ENCODE results near the gene ZNF385D.

Gene ZNF385D

GRCh38 chr3:21462141-21462540 is 288.9 kb downstream of the ZNF385D start:
- no peak overlapping the region for H2AFZ ChIP-seq (ENCODE audit: low read depth, low read length)
- no peaks in the 10 kb centered on the region for H3K36me3 ChIP-seq (ENCODE audit: insufficient read depth, low read length)
- H3K9me3 ChIP-seq (ENCODE audit: low read length) = no peaks in the 10 kb centered on the region
- H3K4me1 ChIP-seq (ENCODE audit: insufficient read depth, low read length) = no peaks in the 10 kb centered on the region
- no peak overlapping the region for H3K4me3 ChIP-seq (ENCODE audit: low read length)
- H3K27me3 ChIP-seq (ENCODE audit: insufficient read depth, low read length) = no peaks in the 10 kb centered on the region

DNA sequence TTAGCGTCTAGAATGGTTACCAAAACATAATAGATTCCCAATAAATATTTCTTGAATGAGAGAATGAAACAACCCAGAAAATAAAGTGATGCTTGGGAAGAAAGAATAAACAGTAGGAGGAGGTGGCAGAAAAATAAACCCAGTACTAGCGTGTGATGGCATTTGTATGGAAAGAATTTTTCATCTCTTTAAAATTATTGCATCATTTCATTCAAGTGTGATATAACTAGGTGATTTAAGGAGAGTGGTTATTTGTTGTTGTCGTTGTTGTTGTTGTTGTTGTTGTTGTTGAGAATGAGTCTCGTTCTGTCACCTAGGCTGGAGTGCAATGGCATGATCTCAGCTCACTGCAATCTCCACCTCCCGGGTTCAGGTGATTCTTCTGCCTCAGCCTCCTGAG is 293.9 kb downstream of the ZNF385D start:
- no peak overlapping the region for H2AFZ ChIP-seq (ENCODE audit: low read depth, low read length)
- H3K4me1 ChIP-seq (ENCODE audit: insufficient read depth, low read length) = no peaks in the 10 kb centered on the region
- no peaks in the 10 kb centered on the region for H3K27me3 ChIP-seq (ENCODE audit: insufficient read depth, low read length)
- no peak overlapping the region for H3K4me3 ChIP-seq (ENCODE audit: low read length)
- H3K36me3 ChIP-seq (ENCODE audit: insufficient read depth, low read length) = no peaks in the 10 kb centered on the region
- no peaks in the 10 kb centered on the region for H3K9me3 ChIP-seq (ENCODE audit: low read length)

DNA sequence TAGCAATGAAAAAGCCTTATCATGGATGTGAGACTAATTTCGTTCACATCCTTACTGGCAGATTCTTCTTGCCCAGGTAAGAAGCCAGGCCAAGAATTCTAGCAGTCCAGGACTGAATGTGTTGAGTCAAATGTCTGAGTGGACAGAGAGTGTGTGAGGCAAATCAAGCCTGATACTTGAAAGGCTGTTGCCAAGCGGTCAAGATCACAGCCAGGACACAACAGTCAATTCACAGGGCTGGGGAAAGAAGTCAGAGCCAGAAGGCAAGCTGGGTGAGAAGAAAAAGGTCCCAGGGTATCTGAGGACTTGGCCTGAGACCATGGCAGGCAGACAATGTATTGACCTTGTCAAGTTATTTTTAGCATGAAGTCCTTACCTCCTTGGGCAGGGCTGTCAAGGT is 301.3 kb downstream of the ZNF385D start:
- H3K36me3 ChIP-seq (ENCODE audit: insufficient read depth, low read length) = no peaks in the 10 kb centered on the region
- H3K9me3 ChIP-seq (ENCODE audit: low read length) = no peaks in the 10 kb centered on the region
- H3K27me3 ChIP-seq (ENCODE audit: insufficient read depth, low read length) = no peaks in the 10 kb centered on the region

DNA sequence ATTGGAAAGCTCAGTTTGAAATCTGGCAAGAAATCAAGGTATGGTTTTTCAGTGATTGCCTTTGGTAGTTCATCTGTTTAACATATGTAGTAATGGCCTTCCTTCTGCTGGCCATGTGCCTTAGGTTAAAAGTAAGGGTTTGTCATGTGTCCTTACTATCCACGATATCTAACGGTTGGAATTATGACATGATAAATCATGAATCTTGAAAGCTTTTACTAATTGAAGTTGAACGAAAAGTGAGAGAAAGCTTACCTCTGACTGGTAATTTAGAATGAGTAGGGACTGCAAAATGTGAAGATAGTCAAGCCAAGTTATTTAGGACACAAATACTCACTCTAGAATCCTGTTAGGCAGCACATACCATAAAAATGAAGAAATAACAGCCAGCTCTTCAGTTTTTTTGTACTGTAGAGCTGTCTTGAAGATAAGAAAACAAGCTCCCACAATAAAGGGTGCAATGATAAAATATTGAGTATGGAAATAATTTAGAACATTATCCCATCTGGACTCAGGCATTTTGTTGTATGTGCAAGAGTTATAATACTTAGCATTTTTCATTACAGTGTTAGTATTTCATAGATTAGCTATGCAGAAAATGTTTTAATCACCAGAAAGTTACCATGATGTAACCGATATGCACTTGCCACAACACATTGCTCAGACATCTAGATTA is 303.4 kb downstream of the ZNF385D start:
- Histone ChIP-seq H2AFZ (ENCODE audit: low read depth, low read length) (no peak overlapping the region), H3K36me3 (ENCODE audit: insufficient read depth, low read length) (no peaks in the 10 kb centered on the region), H3K27me3 (ENCODE audit: insufficient read depth, low read length) (no peaks in the 10 kb centered on the region), H3K9me3 (ENCODE audit: low read length) (no peaks in the 10 kb centered on the region), H3K4me1 (ENCODE audit: insufficient read depth, low read length) (no peaks in the 10 kb centered on the region), H3K4me3 (ENCODE audit: low read length) (no peak overlapping the region)

More for the DNA sequence above, 301.3 kb downstream of the ZNF385D start:
- Histone ChIP-seq H3K4me3 (ENCODE audit: low read length) (no peak overlapping the region), H2AFZ (ENCODE audit: low read depth, low read length) (no peak overlapping the region), H3K4me1 (ENCODE audit: insufficient read depth, low read length) (no peaks in the 10 kb centered on the region)

- H3K36me3 ChIP-seq (ENCODE audit: insufficient read depth, low read length) = no peaks in the 10 kb centered on the region
- no peaks in the 10 kb centered on the region for H3K4me1 ChIP-seq (ENCODE audit: insufficient read depth, low read length)
- no peak overlapping the region for H3K4me3 ChIP-seq (ENCODE audit: low read length)
- H3K9me3 ChIP-seq (ENCODE audit: low read length) = no peaks in the 10 kb centered on the region
- H2AFZ ChIP-seq (ENCODE audit: low read depth, low read length) = no peak overlapping the region
- no peaks in the 10 kb centered on the region for H3K27me3 ChIP-seq (ENCODE audit: insufficient read depth, low read length)
These were observed 304.0 kb downstream of the ZNF385D start for GRCh38 chr3:21446945-21447475.

GRCh38 chr3:21446027-21446426 is 305.0 kb downstream of the ZNF385D start:
- H3K4me3 ChIP-seq (ENCODE audit: low read length) = no peak overlapping the region
- no peaks in the 10 kb centered on the region for H3K4me1 ChIP-seq (ENCODE audit: insufficient read depth, low read length)
- no peaks in the 10 kb centered on the region for H3K9me3 ChIP-seq (ENCODE audit: low read length)
- H3K27me3 ChIP-seq (ENCODE audit: insufficient read depth, low read length) = no peaks in the 10 kb centered on the region
- no peak overlapping the region for H2AFZ ChIP-seq (ENCODE audit: low read depth, low read length)
- H3K36me3 ChIP-seq (ENCODE audit: insufficient read depth, low read length) = no peaks in the 10 kb centered on the region

DNA sequence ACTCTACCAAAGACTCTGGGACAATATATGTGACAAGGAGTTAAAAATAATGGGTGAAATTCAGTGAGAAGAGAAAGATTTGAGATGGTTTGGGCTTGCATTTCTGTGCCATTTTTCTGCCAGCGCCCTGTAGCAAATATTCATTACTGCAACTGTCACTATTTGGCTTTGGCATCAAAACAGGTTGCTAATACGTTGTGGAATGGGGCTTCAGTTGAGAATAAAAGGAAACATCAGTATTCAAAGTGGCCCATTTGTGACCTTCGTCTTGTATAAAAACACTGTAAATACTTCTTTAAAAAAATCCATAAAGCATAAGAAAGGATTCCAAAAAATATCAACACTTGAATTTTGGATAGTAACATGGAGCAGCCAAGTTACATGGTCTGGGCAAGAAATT is 309.2 kb downstream of the ZNF385D start:
- H2AFZ ChIP-seq (ENCODE audit: low read depth, low read length) = no peak overlapping the region
- H3K36me3 ChIP-seq (ENCODE audit: insufficient read depth, low read length) = no peaks in the 10 kb centered on the region
- H3K4me1 ChIP-seq (ENCODE audit: insufficient read depth, low read length) = no peaks in the 10 kb centered on the region
- no peaks in the 10 kb centered on the region for H3K27me3 ChIP-seq (ENCODE audit: insufficient read depth, low read length)
- no peaks in the 10 kb centered on the region for H3K9me3 ChIP-seq (ENCODE audit: low read length)
- no peak overlapping the region for H3K4me3 ChIP-seq (ENCODE audit: low read length)

DNA sequence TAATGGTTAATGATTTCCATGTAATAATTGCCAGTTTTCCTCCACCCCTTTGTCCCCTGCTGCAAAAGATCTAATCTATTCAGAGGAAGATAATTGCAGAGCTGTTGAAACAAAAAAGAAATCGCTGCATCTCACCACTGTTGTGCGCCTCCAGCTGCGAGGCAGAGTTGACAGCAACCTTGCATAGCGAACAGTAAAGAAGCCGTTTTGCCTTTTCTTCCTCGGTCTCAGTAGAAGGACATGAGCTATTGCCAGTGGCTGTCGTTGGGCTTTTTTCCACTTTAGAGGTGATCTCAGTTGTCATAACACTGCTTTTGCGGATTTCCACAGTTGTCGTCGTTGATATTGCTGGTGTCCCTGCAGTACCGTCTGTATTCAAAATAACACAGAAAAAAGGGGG is 314.2 kb downstream of the ZNF385D start:
- no peaks in the 10 kb centered on the region for H3K4me1 ChIP-seq (ENCODE audit: insufficient read depth, low read length)
- no peak overlapping the region for H3K4me3 ChIP-seq (ENCODE audit: low read length)
- H3K27me3 ChIP-seq (ENCODE audit: insufficient read depth, low read length) = no peaks in the 10 kb centered on the region
- no peaks in the 10 kb centered on the region for H3K9me3 ChIP-seq (ENCODE audit: low read length)
- H2AFZ ChIP-seq (ENCODE audit: low read depth, low read length) = no peak overlapping the region
- no peaks in the 10 kb centered on the region for H3K36me3 ChIP-seq (ENCODE audit: insufficient read depth, low read length)

GRCh38 chr3:21435871-21436270 is 315.1 kb downstream of the ZNF385D start:
- Histone ChIP-seq H3K36me3 (ENCODE audit: insufficient read depth, low read length) (no peaks in the 10 kb centered on the region), H3K9me3 (ENCODE audit: low read length) (no peaks in the 10 kb centered on the region), H3K4me3 (ENCODE audit: low read length) (no peak overlapping the region), H3K4me1 (ENCODE audit: insufficient read depth, low read length) (no peaks in the 10 kb centered on the region), H3K27me3 (ENCODE audit: insufficient read depth, low read length) (no peaks in the 10 kb centered on the region), H2AFZ (ENCODE audit: low read depth, low read length) (no peak overlapping the region)

GRCh38 chr3:21434310-21434709 is 316.7 kb downstream of the ZNF385D start:
- no peaks in the 10 kb centered on the region for H3K36me3 ChIP-seq (ENCODE audit: insufficient read depth, low read length)
- H3K4me3 ChIP-seq (ENCODE audit: low read length) = no peak overlapping the region
- H3K27me3 ChIP-seq (ENCODE audit: insufficient read depth, low read length) = no peaks in the 10 kb centered on the region
- H2AFZ ChIP-seq (ENCODE audit: low read depth, low read length) = no peak overlapping the region
- H3K9me3 ChIP-seq (ENCODE audit: low read length) = no peaks in the 10 kb centered on the region
- H3K4me1 ChIP-seq (ENCODE audit: insufficient read depth, low read length) = no peaks in the 10 kb centered on the region

- H3K4me1 ChIP-seq (ENCODE audit: insufficient read depth, low read length) = no peaks in the 10 kb centered on the region
- H3K4me3 ChIP-seq (ENCODE audit: low read length) = no peak overlapping the region
- no peaks in the 10 kb centered on the region for H3K9me3 ChIP-seq (ENCODE audit: low read length)
- H3K27me3 ChIP-seq (ENCODE audit: insufficient read depth, low read length) = no peaks in the 10 kb centered on the region
- no peaks in the 10 kb centered on the region for H3K36me3 ChIP-seq (ENCODE audit: insufficient read depth, low read length)
- no peak overlapping the region for H2AFZ ChIP-seq (ENCODE audit: low read depth, low read length)
These were observed 317.3 kb downstream of the ZNF385D start for GRCh38 chr3:21433751-21434150.

GRCh38 chr3:21426920-21427319 is 324.1 kb downstream of the ZNF385D start:
- Histone ChIP-seq H3K27me3 (ENCODE audit: insufficient read depth, low read length) (no peaks in the 10 kb centered on the region), H3K4me3 (ENCODE audit: low read length) (no peak overlapping the region), H3K4me1 (ENCODE audit: insufficient read depth, low read length) (no peaks in the 10 kb centered on the region), H3K9me3 (ENCODE audit: low read length) (no peaks in the 10 kb centered on the region), H2AFZ (ENCODE audit: low read depth, low read length) (no peak overlapping the region), H3K36me3 (ENCODE audit: insufficient read depth, low read length) (no peaks in the 10 kb centered on the region)

DNA sequence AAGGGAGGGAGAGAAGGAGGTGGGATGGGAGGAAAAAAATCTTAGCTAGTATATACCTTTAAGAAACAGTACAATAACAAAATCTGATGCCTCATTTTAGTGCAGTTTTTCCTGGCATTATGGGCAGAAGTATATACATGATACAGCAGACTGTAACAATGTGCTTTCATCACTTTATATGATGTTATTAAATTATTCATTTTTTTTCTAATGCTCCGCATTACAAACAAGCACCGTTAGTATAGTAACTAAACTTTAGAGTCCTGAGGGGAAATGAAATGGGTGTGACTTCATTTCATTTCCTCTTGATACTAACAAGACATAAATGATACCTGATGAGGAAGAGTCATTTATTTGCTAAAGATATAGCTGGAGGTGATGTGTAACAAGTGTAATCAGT is 325.3 kb downstream of the ZNF385D start:
- Histone ChIP-seq H2AFZ (ENCODE audit: low read depth, low read length) (no peak overlapping the region), H3K27me3 (ENCODE audit: insufficient read depth, low read length) (no peaks in the 10 kb centered on the region), H3K36me3 (ENCODE audit: insufficient read depth, low read length) (no peaks in the 10 kb centered on the region), H3K9me3 (ENCODE audit: low read length) (no peaks in the 10 kb centered on the region), H3K4me3 (ENCODE audit: low read length) (no peak overlapping the region), H3K4me1 (ENCODE audit: insufficient read depth, low read length) (no peaks in the 10 kb centered on the region)

GRCh38 chr3:21421096-21421495 is 329.9 kb downstream of the ZNF385D start:
- H3K9me3 ChIP-seq (ENCODE audit: low read length) = no peaks in the 10 kb centered on the region

More at GRCh38 chr3:21421096-21421495, 329.9 kb downstream of the ZNF385D start:
- H3K36me3 ChIP-seq (ENCODE audit: insufficient read depth, low read length) = no peaks in the 10 kb centered on the region
- no peaks in the 10 kb centered on the region for H3K27me3 ChIP-seq (ENCODE audit: insufficient read depth, low read length)
- H2AFZ ChIP-seq (ENCODE audit: low read depth, low read length) = no peak overlapping the region
- H3K4me3 ChIP-seq (ENCODE audit: low read length) = no peak overlapping the region
- no peaks in the 10 kb centered on the region for H3K4me1 ChIP-seq (ENCODE audit: insufficient read depth, low read length)
